NCI-H446 (cell line): Measurements from ENCODE around the gene PACS1.

Experiments
- DNase-seq, 2 experiments: peaks; one replicate each; lab custom pipeline; 2025; lab: John Stamatoyannopoulos, UW

PACS1 gene

GRCh38 chr11:66187453-66187852 is 117.4 kb downstream of the PACS1 start:
- DNase-seq, result no peak

GRCh38 chr11:66188580-66188979 is 118.5 kb downstream of the PACS1 start:
- no peak for DNase-seq

- DNase-seq, result no peak
These were observed 119.1 kb downstream of the PACS1 start for GRCh38 chr11:66189031-66189745.

DNA sequence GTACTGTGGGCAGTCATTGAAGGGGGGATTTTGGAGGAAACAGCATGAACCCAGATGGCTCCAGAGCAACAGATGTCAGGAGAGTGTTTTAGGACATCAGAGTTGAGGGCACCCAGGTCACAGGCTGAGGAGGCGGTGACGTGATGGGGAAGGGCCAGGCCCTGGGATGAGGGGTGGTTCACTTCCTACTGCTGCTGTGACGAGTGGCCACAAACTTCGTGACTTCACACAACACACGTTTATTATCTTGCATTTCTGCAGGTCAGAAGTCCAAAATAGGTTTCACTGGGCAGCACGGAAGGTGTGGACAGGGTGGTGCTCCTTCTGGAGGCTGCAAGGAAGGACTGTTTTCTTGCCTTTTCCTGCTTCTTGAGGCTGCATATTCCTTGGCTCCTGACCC is 120.7 kb downstream of the PACS1 start:
- no peak for DNase-seq

DNA sequence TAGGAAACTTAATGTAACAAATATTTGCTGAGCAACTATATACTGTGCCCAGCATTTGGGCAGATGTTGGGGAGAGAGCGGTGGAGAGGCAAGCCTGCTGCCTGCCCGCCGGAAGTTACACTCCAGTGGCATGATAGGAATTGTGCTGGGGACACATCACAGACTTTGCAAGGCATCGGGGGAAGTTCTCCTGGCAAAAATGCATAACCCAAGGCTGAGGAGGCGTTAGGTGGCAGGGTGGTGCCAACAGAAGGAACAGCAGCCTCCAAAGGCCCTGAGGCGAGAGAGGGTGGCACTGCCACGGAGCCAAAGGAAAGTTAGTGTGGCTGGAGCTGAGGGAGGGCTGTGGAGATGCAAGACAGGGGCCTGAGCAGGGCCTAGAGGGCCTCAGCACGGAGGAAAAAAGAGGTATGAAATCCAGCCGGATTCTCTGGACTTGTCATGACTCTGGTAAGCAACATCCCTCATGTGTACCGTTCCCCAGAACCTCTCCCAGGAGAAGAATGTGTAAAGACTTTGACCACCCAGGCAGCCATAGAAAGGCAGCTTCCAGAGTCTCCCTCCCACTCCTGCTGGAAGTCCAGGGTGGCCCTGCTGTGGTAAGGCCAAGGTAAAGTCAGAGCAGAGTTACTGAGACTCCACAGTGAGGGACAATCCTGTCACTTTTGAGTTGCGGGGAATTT is 122.2 kb downstream of the PACS1 start:
- DNase-seq, result no peak

- DNase-seq, result no peak
These were observed 124.3 kb downstream of the PACS1 start for GRCh38 chr11:66194391-66194790.

- no peak for DNase-seq
These were observed 125.8 kb downstream of the PACS1 start for GRCh38 chr11:66195867-66196266.

DNA sequence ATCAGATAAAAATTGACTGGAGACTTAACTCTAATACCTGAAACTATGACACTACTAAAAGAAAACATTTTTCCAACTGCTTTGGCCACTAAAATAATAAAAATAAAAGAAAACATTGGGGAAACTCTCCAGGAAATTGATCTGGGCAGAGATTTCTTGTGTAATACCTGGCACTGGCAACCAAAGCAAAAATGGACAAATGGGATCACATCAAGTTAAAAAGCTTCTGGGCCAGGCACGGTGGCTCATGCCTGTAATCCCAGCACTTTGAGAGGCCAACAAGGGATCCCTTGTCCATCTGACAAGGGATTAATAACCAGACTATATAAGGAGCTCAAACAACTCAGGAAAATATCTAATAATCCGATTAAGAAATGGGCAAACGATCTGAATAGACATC is 133.8 kb downstream of the PACS1 start:
- DNase-seq, result no peak

GRCh38 chr11:66204412-66204811 is 134.3 kb downstream of the PACS1 start:
- no peak for DNase-seq

DNA sequence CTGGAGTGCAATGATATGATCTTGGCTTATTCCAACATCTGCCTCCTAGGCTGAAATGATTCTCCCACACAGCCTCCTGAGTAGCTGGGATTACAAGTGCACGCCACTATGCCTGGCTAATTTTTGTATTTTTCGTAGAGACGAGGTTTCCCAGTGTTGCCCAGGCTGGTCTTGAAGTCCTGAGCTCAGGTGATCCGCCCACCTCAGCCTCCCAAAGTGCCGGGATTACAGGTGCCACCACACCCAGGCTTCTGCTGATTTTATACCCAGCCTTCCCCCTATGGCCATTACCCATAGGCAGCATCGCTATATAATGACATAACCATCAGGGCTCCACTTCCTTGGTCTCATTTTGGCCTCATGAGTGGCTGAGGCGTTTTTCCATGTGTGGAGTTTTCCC is 137.7 kb downstream of the PACS1 start:
- DNase-seq, result no peak

DNA sequence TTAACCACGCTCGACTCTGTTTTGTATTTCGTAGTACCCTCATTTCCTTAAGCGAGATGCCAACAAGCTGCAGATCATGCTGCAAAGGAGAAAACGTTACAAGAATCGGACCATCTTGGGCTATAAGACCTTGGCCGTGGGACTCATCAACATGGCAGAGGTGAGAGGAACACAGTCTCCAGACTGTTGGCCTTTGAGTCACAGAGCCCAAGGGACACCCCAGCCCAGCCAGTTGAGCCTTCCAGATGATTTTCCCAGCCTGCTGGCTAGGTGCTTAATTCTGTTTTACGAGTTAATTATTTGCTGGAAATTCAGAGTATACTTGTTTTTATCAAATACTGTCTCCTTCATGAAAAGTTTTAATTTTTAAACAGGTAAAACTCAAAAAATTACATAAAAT is 141.0 kb downstream of the PACS1 start:
- no peak for DNase-seq

DNA sequence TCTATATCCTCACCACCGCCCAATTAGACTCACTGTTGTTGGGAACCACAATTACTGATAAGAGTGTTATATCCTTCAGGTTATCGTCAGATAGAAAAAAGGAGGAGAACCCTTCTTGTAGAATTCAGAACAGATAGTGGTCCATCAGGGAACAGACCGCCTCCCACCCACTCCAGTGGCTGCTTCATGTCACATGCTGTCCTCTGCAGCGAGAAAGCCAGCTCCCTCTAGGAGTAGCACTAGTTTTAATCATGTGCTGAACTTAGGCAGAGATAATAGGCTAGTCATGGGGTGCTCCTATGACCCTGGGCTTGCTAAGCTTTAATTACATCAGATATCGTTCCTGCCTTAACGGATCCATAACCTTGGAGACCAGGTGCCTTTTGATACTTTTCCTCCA is 146.8 kb downstream of the PACS1 start:
- DNase-seq, result no peak

- no peak for DNase-seq
These were observed 148.0 kb downstream of the PACS1 start for GRCh38 chr11:66218036-66218435.

GRCh38 chr11:66218846-66219620 is 149.0 kb downstream of the PACS1 start:
- no peak for DNase-seq

DNA sequence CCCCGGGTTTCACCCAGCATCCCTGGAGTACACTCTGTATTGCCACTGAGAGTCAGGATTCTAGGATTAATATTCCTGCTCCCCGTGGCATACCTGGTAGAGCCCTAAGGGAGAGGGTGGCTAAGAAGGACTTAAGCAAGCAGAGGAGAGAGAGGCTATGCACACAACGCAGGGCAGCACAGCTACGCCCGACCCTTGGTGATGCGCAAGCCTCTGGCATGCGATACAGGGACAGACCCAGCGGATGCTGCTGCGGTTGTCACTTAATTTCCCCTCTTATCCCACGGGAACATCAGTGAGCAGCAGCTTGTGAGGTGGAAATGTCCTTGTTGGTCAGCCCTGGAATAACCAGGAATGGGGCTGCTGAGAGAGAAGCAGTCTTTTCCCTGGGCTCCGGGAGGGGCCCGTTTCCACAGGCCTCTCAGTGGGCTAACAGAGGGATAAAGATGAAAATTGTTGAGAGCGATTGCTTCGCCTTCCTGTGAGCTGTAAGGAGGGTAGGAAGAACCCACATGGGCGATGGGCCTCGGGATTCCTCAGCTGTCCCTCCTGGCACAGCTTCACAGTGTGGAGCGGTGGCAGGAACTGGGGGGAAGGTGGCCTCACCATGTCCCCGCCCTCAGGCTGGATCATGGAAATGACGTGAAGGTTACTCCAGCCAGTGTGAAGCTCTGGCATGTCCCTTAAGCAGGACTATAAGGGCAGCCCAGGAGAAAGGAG is 149.9 kb downstream of the PACS1 start:
- DNase-seq, result no peak

GRCh38 chr11:66220566-66220935 is 150.5 kb downstream of the PACS1 start:
- DNase-seq, result no peak

DNA sequence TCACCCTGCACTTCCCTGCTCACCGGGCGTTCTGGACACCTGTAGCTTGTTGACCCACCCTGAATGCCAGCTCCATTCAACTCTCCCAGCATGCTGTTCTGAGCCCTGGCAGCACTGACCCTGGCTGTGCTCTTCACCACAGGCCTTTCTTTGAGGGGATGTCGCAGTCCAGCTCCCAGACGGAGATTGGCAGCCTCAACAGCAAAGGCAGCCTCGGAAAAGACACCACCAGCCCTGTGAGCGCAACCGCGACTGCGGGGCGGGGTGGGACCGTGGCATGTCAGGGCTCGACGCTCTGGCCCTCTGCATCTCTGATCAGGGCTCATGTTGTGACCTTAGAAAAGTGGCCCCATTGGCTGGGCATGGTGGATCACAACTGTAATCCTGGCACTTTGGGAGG is 150.9 kb downstream of the PACS1 start:
- no peak for DNase-seq

DNA sequence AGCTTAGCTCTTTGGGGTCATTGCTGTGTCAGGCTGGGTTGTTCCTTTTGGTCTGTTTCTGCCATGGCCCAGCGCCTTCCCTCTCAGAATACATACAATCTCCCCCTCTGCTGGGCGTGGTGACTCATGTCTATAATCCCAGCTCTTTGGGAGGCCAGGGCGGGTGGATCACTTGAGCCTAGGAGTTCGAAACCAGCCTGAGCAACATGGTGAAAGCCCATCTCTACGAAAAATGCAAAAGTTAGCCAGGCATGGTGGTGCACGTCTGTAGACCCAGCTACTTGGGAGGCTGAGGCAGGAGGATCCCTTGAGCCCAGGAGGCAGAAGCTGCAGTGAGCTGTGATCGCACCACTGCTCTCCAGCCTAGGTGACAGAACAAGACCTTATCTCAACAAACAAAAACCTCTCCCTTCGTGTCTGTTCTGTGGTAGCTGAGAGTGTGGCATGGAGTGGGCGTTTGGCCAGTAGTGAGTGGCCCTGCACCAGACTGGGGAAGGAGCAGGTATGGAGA is 151.7 kb downstream of the PACS1 start:
- DNase-seq, result no peak

- peak; percentile 78 to 95 for DNase-seq
These were observed 152.5 kb downstream of the PACS1 start for GRCh38 chr11:66222358-66223149.

- no peak for DNase-seq
These were observed 154.3 kb downstream of the PACS1 start for GRCh38 chr11:66224226-66224855.

DNA sequence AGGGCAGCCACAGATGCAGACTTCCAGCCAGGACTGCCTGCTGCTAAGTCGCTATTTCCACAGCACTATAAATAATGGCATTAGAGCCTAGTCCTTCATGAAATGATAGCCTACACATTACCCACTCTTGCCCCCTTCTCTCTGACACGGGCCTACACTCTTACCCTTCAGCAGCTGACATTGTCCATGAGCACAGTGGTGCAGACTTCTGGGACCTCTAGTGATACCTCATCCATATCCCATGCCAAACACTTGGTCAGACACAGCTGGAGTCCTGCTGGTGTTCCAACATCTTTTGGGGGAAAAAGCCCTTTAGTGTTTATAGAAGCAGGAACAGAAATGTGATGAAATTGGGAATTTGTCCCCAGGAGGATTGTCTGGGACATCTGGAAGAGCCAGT is 155.0 kb downstream of the PACS1 start:
- DNase-seq, result no peak
